Suprapubic skin (tissue), 4 donors: Measurements from ENCODE around the gene MED27. TPM values are rescaled to one million over a fixed set of nuclear protein-coding genes. Genes with fewer than 3 reads are reported as not detected.

ENCODE experiments used
- DNase-seq, 2 donors: peaks; one replicate each; pipeline ENCODE4 v3.0.0-alpha.2; 2019; ENCODE audit warnings: low spot score in 2 of 2
- H3K27ac ChIP-seq: fragments of 200-600 bp; sonication (generic); one replicate; pipeline ENCODE4 v1.5.1; 2019
- H3K27me3 ChIP-seq: fragments of 200-600 bp; sonication (generic); one replicate; pipeline ENCODE4 v1.5.1; 2019
- H3K36me3 ChIP-seq: fragments of 200-600 bp; sonication (generic); one replicate; pipeline ENCODE4 v1.5.1; 2019
- H3K4me1 ChIP-seq: fragments of 200-600 bp; sonication (generic); one replicate; pipeline ENCODE4 v1.5.1; 2019
- H3K4me3 ChIP-seq: fragments of 200-600 bp; sonication (generic); one replicate; pipeline ENCODE4 v1.5.1; 2019; ENCODE audit warnings: mild to moderate bottlenecking
- H3K9me3 ChIP-seq: fragments of 200-600 bp; sonication (generic); one replicate; pipeline ENCODE4 v1.5.1; 2019
- EP300 ChIP-seq: sonication (generic); formaldehyde crosslinking; IDR thresholded peaks from one replicate; pipeline ENCODE4 v1.6.1; 2017; ENCODE audit warnings: antibody characterized with exemption
- POLR2A ChIP-seq, 2 donors: fragments of 450-650 bp; IDR thresholded peaks; one replicate each; pipeline ENCODE4 v1.6.1; 2017; ENCODE audit warnings: antibody characterized with exemption in 2 of 2, mild to moderate bottlenecking in 2 of 2, moderate library complexity in 2 of 2
- POLR2AphosphoS5 ChIP-seq, 3 donors: sonication (generic); formaldehyde crosslinking; IDR thresholded peaks; one replicate each; pipeline ENCODE4 v1.6.1; 2017; ENCODE audit warnings: antibody characterized with exemption in 3 of 3
- WGBS: methylation state at CpG from one replicate; pipeline ENCODE4 v1.1.5; 2018; 5-methylcytosine and 5-hydroxymethylcytosine counted together
- total RNA-seq, 4 donors: library from RNA; depleted of rRNA; stranded (reverse); fragments of >200 nt; gene quantifications; one replicate each; pipeline ENCODE4 v1.1.0, GENCODE V29; 2016
- TF ChIP-seq, protein P1 (sequence below), 2 donors: fragments of 200-600 bp in 1 of 2; fragments of 450-650 bp in 1 of 2; sonication (generic) in 1 of 2; IDR thresholded peaks; one replicate each; pipeline ENCODE4 v1.5.1; 2016 to 2019; ENCODE audit warnings: antibody characterized with exemption in 2 of 2, mild to moderate bottlenecking in 1 of 2, moderate library complexity in 1 of 2

MED27 gene
- total RNA-seq, 4 donors from 2014 or later: 12.6 to 20.3 (median 16.0) TPM

DNA sequence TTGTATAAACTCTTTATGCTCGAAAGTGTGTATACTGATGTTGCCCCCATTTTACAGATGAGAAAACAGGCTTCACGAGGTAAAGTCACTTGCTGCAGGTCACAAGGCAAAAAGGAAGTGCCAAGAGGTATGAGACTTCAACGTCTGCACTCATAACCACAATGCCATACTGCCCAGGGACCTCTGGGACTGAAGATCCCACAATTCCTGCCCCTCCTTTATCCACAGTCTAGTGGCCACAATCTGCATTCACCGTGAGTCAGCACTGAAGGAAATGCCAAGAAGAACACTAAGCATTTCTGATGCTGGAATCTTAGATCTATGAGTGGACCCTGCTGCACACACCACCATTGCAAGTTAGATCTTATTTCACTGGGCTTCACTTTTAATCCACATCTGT, 37.3 kb downstream of the MED27 start:
- TF ChIP-seq, protein P1, sequence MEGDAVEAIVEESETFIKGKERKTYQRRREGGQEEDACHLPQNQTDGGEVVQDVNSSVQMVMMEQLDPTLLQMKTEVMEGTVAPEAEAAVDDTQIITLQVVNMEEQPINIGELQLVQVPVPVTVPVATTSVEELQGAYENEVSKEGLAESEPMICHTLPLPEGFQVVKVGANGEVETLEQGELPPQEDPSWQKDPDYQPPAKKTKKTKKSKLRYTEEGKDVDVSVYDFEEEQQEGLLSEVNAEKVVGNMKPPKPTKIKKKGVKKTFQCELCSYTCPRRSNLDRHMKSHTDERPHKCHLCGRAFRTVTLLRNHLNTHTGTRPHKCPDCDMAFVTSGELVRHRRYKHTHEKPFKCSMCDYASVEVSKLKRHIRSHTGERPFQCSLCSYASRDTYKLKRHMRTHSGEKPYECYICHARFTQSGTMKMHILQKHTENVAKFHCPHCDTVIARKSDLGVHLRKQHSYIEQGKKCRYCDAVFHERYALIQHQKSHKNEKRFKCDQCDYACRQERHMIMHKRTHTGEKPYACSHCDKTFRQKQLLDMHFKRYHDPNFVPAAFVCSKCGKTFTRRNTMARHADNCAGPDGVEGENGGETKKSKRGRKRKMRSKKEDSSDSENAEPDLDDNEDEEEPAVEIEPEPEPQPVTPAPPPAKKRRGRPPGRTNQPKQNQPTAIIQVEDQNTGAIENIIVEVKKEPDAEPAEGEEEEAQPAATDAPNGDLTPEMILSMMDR (IDR thresholded peaks at IDR 0.05): no peak
- no peak for TF ChIP-seq POLR2A (IDR thresholded peaks at IDR 0.05)
- H3K27ac ChIP-seq: no peak overlapping the region

DNA sequence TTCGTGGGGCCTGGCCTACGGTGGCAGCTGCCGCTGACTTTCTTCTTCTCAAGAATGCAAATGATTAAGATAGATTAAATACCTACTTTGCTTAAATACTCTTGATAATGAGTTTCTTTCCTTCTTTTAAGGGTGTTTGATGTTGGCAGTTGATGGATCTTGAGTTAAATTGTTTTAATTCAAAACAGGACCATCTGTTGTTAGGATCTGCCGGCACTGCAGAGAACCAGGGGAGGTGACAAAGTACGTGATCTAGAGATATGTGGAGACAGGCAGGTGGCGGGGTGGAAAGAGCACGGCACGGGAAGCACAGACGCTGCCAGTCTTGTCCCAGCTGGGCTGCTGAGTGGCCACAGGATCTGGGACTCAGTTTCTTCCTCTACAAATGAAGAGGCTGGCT, 37.9 kb downstream of the MED27 start:
- Histone ChIP-seq H3K9me3 (no peaks in the 10 kb centered on the region), H3K4me3 (no peak overlapping the region), H3K27me3 (no peaks in the 10 kb centered on the region), H3K36me3 (no peaks in the 10 kb centered on the region), H3K27ac (no peak overlapping the region), H3K4me1 (no peaks in the 10 kb centered on the region)
- TF ChIP-seq EP300 (no peak), POLR2AphosphoS5 (IDR thresholded peaks at IDR 0.05) (no peak), POLR2A (IDR thresholded peaks at IDR 0.05) (no peak)
- TF ChIP-seq, protein P1 (IDR thresholded peaks at IDR 0.05): no peak
- 84% methylated on average over 9 of the region's 9 CpGs for WGBS
- no peak for DNase-seq

More for the DNA sequence above, 37.3 kb downstream of the MED27 start:
- DNase-seq: no peak
- Histone ChIP-seq H3K4me3 (no peak overlapping the region), H3K4me1 (no peaks in the 10 kb centered on the region), H3K27me3 (no peaks in the 10 kb centered on the region), H3K36me3 (no peaks in the 10 kb centered on the region), H3K9me3 (no peaks in the 10 kb centered on the region)
- 83% methylated on average over 4 of the region's 4 CpGs for WGBS

DNA sequence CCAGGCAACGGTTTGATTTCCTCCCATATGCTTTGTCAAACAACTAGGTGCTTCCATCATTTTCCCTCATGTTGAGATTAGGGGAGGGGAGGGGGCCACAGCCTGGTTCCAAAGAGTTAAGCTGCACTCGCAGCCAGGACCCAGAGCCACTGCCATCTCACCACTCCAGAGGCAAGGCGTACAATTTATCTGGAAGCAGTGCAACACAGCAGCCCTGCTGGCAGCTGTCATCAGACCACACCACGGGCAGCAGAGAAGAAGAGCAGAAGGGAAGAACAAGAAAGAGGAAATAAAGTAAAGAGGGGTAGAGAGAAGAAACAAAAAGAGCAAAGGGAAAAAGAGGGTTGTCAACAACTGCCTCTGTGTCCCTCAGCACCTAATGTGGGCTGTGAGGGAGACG, 38.9 kb downstream of the MED27 start:
- H3K4me3 ChIP-seq: no peak overlapping the region
- H3K9me3 ChIP-seq: no peaks in the 10 kb centered on the region
- TF ChIP-seq POLR2AphosphoS5 (IDR thresholded peaks at IDR 0.05) (no peak), EP300 (no peak), POLR2A (IDR thresholded peaks at IDR 0.05) (no peak)
- TF ChIP-seq, protein P1 (IDR thresholded peaks at IDR 0.05): no peak
- H3K27me3 ChIP-seq: no peaks in the 10 kb centered on the region
- H3K4me1 ChIP-seq: no peaks in the 10 kb centered on the region
- DNase-seq: no peak
- WGBS: 70% methylated on average over 4 of the region's 5 CpGs
- no peaks in the 10 kb centered on the region for H3K36me3 ChIP-seq
- H3K27ac ChIP-seq: no peak overlapping the region

DNA sequence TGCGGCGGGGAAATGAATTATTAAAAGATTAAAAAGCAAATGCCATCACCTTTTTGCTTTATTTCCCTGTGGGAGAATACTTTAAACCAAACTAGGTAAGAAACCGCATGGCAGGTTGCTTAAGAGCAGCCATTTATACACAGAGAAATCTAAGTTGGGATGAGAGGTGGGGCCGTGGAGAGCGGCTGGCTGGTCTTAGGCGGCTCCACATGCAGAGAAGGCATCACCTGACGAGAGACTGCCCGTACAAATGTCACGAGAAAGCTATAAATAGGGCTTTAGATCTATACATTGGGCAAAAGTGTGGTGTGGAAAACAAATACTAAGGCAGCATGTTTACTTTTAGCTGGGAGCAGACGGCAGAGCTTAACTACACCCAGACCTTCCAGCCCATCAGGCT, 39.4 kb downstream of the MED27 start:
- Histone ChIP-seq H3K27me3 (no peaks in the 10 kb centered on the region), H3K4me1 (no peaks in the 10 kb centered on the region), H3K36me3 (no peaks in the 10 kb centered on the region), H3K9me3 (no peaks in the 10 kb centered on the region), H3K4me3 (no peak overlapping the region), H3K27ac (no peak overlapping the region)
- no peak for TF ChIP-seq POLR2AphosphoS5 (IDR thresholded peaks at IDR 0.05)
- TF ChIP-seq EP300: no peak
- TF ChIP-seq POLR2A (IDR thresholded peaks at IDR 0.05): no peak
- TF ChIP-seq, protein P1 (IDR thresholded peaks at IDR 0.05): no peak
- no peak for DNase-seq
- 96% methylated on average over 10 of the region's 10 CpGs for WGBS

DNA sequence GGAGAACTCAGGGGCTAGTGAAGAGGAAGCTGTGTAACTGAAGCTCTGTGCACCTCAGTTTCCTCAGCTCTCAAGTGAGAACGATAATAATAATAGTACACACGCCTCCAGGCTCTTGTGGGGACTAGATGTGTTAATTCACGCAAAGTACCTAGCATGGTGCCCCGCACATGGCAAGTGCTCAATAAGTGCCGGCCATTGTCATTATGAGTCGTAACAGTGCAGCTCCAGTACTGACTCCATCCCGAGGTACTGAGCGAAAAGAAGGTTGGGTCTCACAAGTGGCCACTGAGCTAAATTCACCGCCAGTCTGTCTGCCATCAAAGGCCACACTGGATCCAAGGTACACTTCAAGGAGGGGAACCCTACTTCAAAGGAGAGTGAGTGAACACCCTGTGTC, 40.4 kb downstream of the MED27 start:
- WGBS: 97% methylated on average over 9 of the region's 9 CpGs

More for the DNA sequence above, 40.4 kb downstream of the MED27 start:
- Histone ChIP-seq H3K36me3 (no peaks in the 10 kb centered on the region), H3K4me3 (no peak overlapping the region), H3K27me3 (no peaks in the 10 kb centered on the region), H3K4me1 (no peaks in the 10 kb centered on the region), H3K27ac (no peak overlapping the region), H3K9me3 (no peaks in the 10 kb centered on the region)
- no peak for DNase-seq
- no peak for TF ChIP-seq POLR2AphosphoS5 (IDR thresholded peaks at IDR 0.05)
- TF ChIP-seq POLR2A (IDR thresholded peaks at IDR 0.05): no peak
- no peak for TF ChIP-seq EP300
- TF ChIP-seq, protein P1 (IDR thresholded peaks at IDR 0.05): no peak
